Mesendoderm (in vitro differentiated cells): Measurements from ENCODE around the gene TBL1X.

ENCODE experiments used
- DNase-seq: peaks from one replicate; pipeline ENCODE4 v3.0.0; 2013
- H2AK5ac ChIP-seq: 2 replicates; pipeline ENCODE4 v1.6.1; 2013; ENCODE audit warnings: low read length, inconsistent platforms
- H2BK120ac ChIP-seq: 2 replicates; pipeline ENCODE4 v1.6.1; 2013; ENCODE audit warnings: low read depth, mild to moderate bottlenecking, low read length, moderate library complexity, mixed read lengths
- H2BK15ac ChIP-seq: replicated peaks from 2 replicates; pipeline ENCODE4 v1.6.1; 2013; ENCODE audit warnings: low read depth, mild to moderate bottlenecking, moderate library complexity
- H2BK5ac ChIP-seq: 2 replicates; pipeline ENCODE4 v1.6.1; 2013; ENCODE audit warnings: low read length, inconsistent platforms
- H3K18ac ChIP-seq: 2 replicates; pipeline ENCODE4 v1.6.1; 2013; ENCODE audit warnings: mild to moderate bottlenecking, low read length, mixed read lengths
- H3K23ac ChIP-seq: one replicate; pipeline ENCODE4 v1.6.1; 2013; ENCODE audit warnings: low read length
- H3K27ac ChIP-seq: 2 replicates; pipeline ENCODE4 v1.5.1; 2013; ENCODE audit warnings: low read depth, mild to moderate bottlenecking, inconsistent platforms, low read length, moderate library complexity
- H3K27me3 ChIP-seq: 2 replicates; pipeline ENCODE4 v1.6.1; 2013; ENCODE audit warnings: low read length, control low read depth, mild to moderate bottlenecking, inconsistent platforms; ENCODE audit not compliant: insufficient read depth, poor library complexity
- H3K36me3 ChIP-seq: 2 replicates; pipeline ENCODE4 v1.6.1; 2013; ENCODE audit warnings: low read length, inconsistent platforms; ENCODE audit not compliant: control insufficient read depth, insufficient read depth
- H3K4ac ChIP-seq: one replicate; pipeline ENCODE4 v1.6.1; 2013; ENCODE audit warnings: low read depth, mild to moderate bottlenecking, low read length, moderate library complexity
- H3K4me1 ChIP-seq: 2 replicates; pipeline ENCODE4 v1.6.1; 2013; ENCODE audit warnings: low read depth, low read length, inconsistent platforms; ENCODE audit not compliant: control insufficient read depth
- H3K4me2 ChIP-seq: 2 replicates; pipeline ENCODE4 v1.6.1; 2013; ENCODE audit warnings: low read length
- H3K4me3 ChIP-seq: 2 replicates; pipeline ENCODE4 v1.5.1; 2013; ENCODE audit warnings: mild to moderate bottlenecking, low read length
- H3K56ac ChIP-seq: one replicate; pipeline ENCODE4 v1.6.1; 2013; ENCODE audit warnings: low read length
- H3K79me1 ChIP-seq: 2 replicates; pipeline ENCODE4 v1.6.1; 2013; ENCODE audit warnings: low read length, inconsistent platforms
- H3K79me2 ChIP-seq: 2 replicates; pipeline ENCODE4 v1.6.1; 2013; ENCODE audit warnings: mild to moderate bottlenecking, low read length; ENCODE audit not compliant: control insufficient read depth, insufficient read depth
- H3K9ac ChIP-seq: 2 replicates; pipeline ENCODE4 v1.6.1; 2013; ENCODE audit warnings: low read length, inconsistent platforms
- H4K5ac ChIP-seq: one replicate; pipeline ENCODE4 v1.6.1; 2013; ENCODE audit warnings: low read length
- H4K8ac ChIP-seq: one replicate; pipeline ENCODE4 v1.6.1; 2013; ENCODE audit warnings: low read depth, mild to moderate bottlenecking, control low read depth, low read length, moderate library complexity
- WGBS: extraction: QIAGEN DNeasy Blood & Tissue Kit; methylation state at CpG from one replicate; pipeline ENCODE4 v1.1.7; 2013; ENCODE audit warnings: low lambda C conversion rate, missing lambda C conversion rate; ENCODE audit not compliant: insufficient coverage; ENCODE audit errors: extremely low coverage; 5-methylcytosine and 5-hydroxymethylcytosine counted together

TBL1X gene

GRCh38 chrX:9462456-9462855 is 2.4 kb upstream of the TBL1X start:
- Histone ChIP-seq H2BK15ac (no peak overlapping the region), H3K9ac (no peak overlapping the region), H3K27me3 (no peaks in the 10 kb centered on the region), H2BK5ac (no peak overlapping the region), H4K8ac (no peak overlapping the region), H3K4me2 (no peak overlapping the region), H3K79me2 (peaks cover 8% of the 10 kb centered on the region), H2BK120ac (no peak overlapping the region), H3K4me3 (no peak overlapping the region), H3K18ac (no peak overlapping the region), H2AK5ac (no peak overlapping the region), H3K56ac (no peak overlapping the region), H3K36me3 (no peaks in the 10 kb centered on the region), H3K27ac (no peak overlapping the region), H3K23ac (no peak overlapping the region), H4K5ac (no peak overlapping the region), H3K4ac (no peak overlapping the region), H3K79me1 (peaks cover 2% of the 10 kb centered on the region), H3K4me1 (no peaks in the 10 kb centered on the region)
- no peak for DNase-seq
- no CpG with 5 or more reads among the region's 6 CpGs for WGBS

GRCh38 chrX:9465380-9466123 is 694 bp downstream of the TBL1X start:
- no peak overlapping the region for H2AK5ac ChIP-seq
- no peaks in the 10 kb centered on the region for H3K36me3 ChIP-seq
- WGBS = no CpG with 5 or more reads among the region's 87 CpGs
- peak overlapping the region; percentile 85 for H3K4ac ChIP-seq
- H3K27ac ChIP-seq = peak overlapping the region; percentile 51
- H3K4me3 ChIP-seq = peak overlapping the region; percentile 33
- H2BK15ac ChIP-seq = no peak overlapping the region
- H3K4me1 ChIP-seq = no peaks in the 10 kb centered on the region
- peak overlapping the region; percentile 51 for H2BK120ac ChIP-seq
- peak; percentile 11 for DNase-seq
- H3K56ac ChIP-seq = peak overlapping the region; percentile 73
- no peak overlapping the region for H4K8ac ChIP-seq
- peak overlapping the region; percentile 93 for H3K18ac ChIP-seq
- no peak overlapping the region for H2BK5ac ChIP-seq
- peaks cover 23% of the 10 kb centered on the region for H3K79me2 ChIP-seq
- H3K23ac ChIP-seq = no peak overlapping the region
- no peaks in the 10 kb centered on the region for H3K27me3 ChIP-seq
- peak overlapping the region; percentile 69 for H3K9ac ChIP-seq
- H3K79me1 ChIP-seq = peaks cover 2% of the 10 kb centered on the region
- H3K4me2 ChIP-seq = no peak overlapping the region
- H4K5ac ChIP-seq = no peak overlapping the region

GRCh38 chrX:9466124-9466495 is 1.3 kb downstream of the TBL1X start:
- no peak overlapping the region for H2BK5ac ChIP-seq
- no peaks in the 10 kb centered on the region for H3K27me3 ChIP-seq
- H4K8ac ChIP-seq = no peak overlapping the region
- H3K4me1 ChIP-seq = no peaks in the 10 kb centered on the region
- no peaks in the 10 kb centered on the region for H3K36me3 ChIP-seq
- H3K4me3 ChIP-seq = peak overlapping the region; percentile 46
- peak overlapping the region; percentile 73 for H3K56ac ChIP-seq
- H3K27ac ChIP-seq = no peak overlapping the region
- peak overlapping the region; percentile 93 for H3K18ac ChIP-seq
- no peak overlapping the region for H2BK120ac ChIP-seq
- H3K4ac ChIP-seq = no peak overlapping the region
- WGBS = no CpG with 5 or more reads among the region's 31 CpGs
- peak overlapping the region; percentile 48 for H3K4me2 ChIP-seq
- H3K79me2 ChIP-seq = peaks cover 24% of the 10 kb centered on the region
- no peak overlapping the region for H3K23ac ChIP-seq
- no peak overlapping the region for H4K5ac ChIP-seq
- peak; percentile 56 for DNase-seq
- H3K79me1 ChIP-seq = peaks cover 2% of the 10 kb centered on the region
- H2AK5ac ChIP-seq = no peak overlapping the region
- H2BK15ac ChIP-seq = no peak overlapping the region
- H3K9ac ChIP-seq = peak overlapping the region; percentile 69

- WGBS = no CpG with 5 or more reads among the region's 6 CpGs
These were observed 1.9 kb downstream of the TBL1X start for GRCh38 chrX:9466736-9467135.

GRCh38 chrX:9467146-9467545 is 2.3 kb downstream of the TBL1X start:
- peaks cover 4% of the 10 kb centered on the region for H3K79me1 ChIP-seq
- H3K23ac ChIP-seq = no peak overlapping the region
- no peak overlapping the region for H3K4me2 ChIP-seq
- no peak overlapping the region for H2BK120ac ChIP-seq
- no peak overlapping the region for H4K5ac ChIP-seq
- H3K56ac ChIP-seq = peak overlapping the region; percentile 42
- H3K18ac ChIP-seq = no peak overlapping the region
- H3K27ac ChIP-seq = no peak overlapping the region
- no peak overlapping the region for H4K8ac ChIP-seq
- H2AK5ac ChIP-seq = no peak overlapping the region
- no peak overlapping the region for H3K4ac ChIP-seq
- H3K4me1 ChIP-seq = no peaks in the 10 kb centered on the region
- no peak overlapping the region for H2BK15ac ChIP-seq
- H3K4me3 ChIP-seq = no peak overlapping the region
- no peaks in the 10 kb centered on the region for H3K36me3 ChIP-seq
- no CpG with 5 or more reads among the region's 11 CpGs for WGBS
- H3K27me3 ChIP-seq = no peaks in the 10 kb centered on the region
- DNase-seq = no peak
- H3K9ac ChIP-seq = no peak overlapping the region
- H2BK5ac ChIP-seq = no peak overlapping the region
- H3K79me2 ChIP-seq = peaks cover 32% of the 10 kb centered on the region

More at GRCh38 chrX:9466736-9467135, 1.9 kb downstream of the TBL1X start:
- Histone ChIP-seq H3K4me2 (peak overlapping the region; percentile 48), H3K23ac (no peak overlapping the region), H3K4me3 (peak overlapping the region; percentile 46), H3K27ac (no peak overlapping the region), H3K27me3 (no peaks in the 10 kb centered on the region), H2AK5ac (no peak overlapping the region), H2BK15ac (no peak overlapping the region), H4K5ac (no peak overlapping the region), H2BK120ac (no peak overlapping the region), H3K56ac (no peak overlapping the region), H3K79me1 (peaks cover 4% of the 10 kb centered on the region), H2BK5ac (no peak overlapping the region), H3K79me2 (peaks cover 29% of the 10 kb centered on the region), H3K9ac (peak overlapping the region; percentile 69), H3K4ac (no peak overlapping the region), H3K36me3 (no peaks in the 10 kb centered on the region), H4K8ac (no peak overlapping the region), H3K18ac (no peak overlapping the region), H3K4me1 (no peaks in the 10 kb centered on the region)
- DNase-seq = no peak

GRCh38 chrX:9467751-9468150 is 2.9 kb downstream of the TBL1X start:
- no peak overlapping the region for H4K5ac ChIP-seq
- no peak overlapping the region for H3K4me3 ChIP-seq
- no peak overlapping the region for H4K8ac ChIP-seq
- DNase-seq = peak; percentile 10
- H3K4me1 ChIP-seq = no peaks in the 10 kb centered on the region
- no peaks in the 10 kb centered on the region for H3K27me3 ChIP-seq
- H3K9ac ChIP-seq = peak overlapping the region; percentile 38
- no peak overlapping the region for H2AK5ac ChIP-seq
- no peak overlapping the region for H2BK120ac ChIP-seq
- no peaks in the 10 kb centered on the region for H3K36me3 ChIP-seq
- H3K4ac ChIP-seq = no peak overlapping the region
- no peak overlapping the region for H3K23ac ChIP-seq
- H3K18ac ChIP-seq = no peak overlapping the region
- no peak overlapping the region for H3K4me2 ChIP-seq
- no peak overlapping the region for H2BK5ac ChIP-seq
- no peak overlapping the region for H3K56ac ChIP-seq
- no peak overlapping the region for H3K27ac ChIP-seq
- peaks cover 32% of the 10 kb centered on the region for H3K79me2 ChIP-seq
- H3K79me1 ChIP-seq = peaks cover 4% of the 10 kb centered on the region
- no peak overlapping the region for H2BK15ac ChIP-seq
- no CpG with 5 or more reads among the region's 11 CpGs for WGBS
